ENCODE data around the gene FANCD2OS.

- TF ChIP-seq TAF1 (IDR thresholded peaks at IDR 0.05; ENCODE audit: low read depth) (no peak), RAD21 (IDR thresholded peaks at IDR 0.05; ENCODE audit: low read depth) (no peak)
Measured at GRCh38 chr3:10119376-10119775, 11.3 kb upstream of the FANCD2OS start.

Measured in Ishikawa (cell line).